ENCODE measurements around the gene MAD1L1. TPM values are rescaled to one million over a fixed set of nuclear protein-coding genes. Genes with fewer than 3 reads are reported as not detected.

Gene MAD1L1
- total RNA-seq, 1 donor from 2014 or later: 16.2 TPM

- Histone ChIP-seq H3K36me3 (no peaks in the 10 kb centered on the region), H3K4me3 (no peak overlapping the region), H3K27me3 (ENCODE audit: low read depth) (no peaks in the 10 kb centered on the region), H3K9me3 (replicated peaks) (no peaks in the 10 kb centered on the region), H3K27ac (replicated peaks) (no peak overlapping the region), H3K4me1 (no peaks in the 10 kb centered on the region)
- DNase-seq: no peak
- intact Hi-C loops (cut with micrococcal nuclease): no loop called here
- TF ChIP-seq, protein P1, sequence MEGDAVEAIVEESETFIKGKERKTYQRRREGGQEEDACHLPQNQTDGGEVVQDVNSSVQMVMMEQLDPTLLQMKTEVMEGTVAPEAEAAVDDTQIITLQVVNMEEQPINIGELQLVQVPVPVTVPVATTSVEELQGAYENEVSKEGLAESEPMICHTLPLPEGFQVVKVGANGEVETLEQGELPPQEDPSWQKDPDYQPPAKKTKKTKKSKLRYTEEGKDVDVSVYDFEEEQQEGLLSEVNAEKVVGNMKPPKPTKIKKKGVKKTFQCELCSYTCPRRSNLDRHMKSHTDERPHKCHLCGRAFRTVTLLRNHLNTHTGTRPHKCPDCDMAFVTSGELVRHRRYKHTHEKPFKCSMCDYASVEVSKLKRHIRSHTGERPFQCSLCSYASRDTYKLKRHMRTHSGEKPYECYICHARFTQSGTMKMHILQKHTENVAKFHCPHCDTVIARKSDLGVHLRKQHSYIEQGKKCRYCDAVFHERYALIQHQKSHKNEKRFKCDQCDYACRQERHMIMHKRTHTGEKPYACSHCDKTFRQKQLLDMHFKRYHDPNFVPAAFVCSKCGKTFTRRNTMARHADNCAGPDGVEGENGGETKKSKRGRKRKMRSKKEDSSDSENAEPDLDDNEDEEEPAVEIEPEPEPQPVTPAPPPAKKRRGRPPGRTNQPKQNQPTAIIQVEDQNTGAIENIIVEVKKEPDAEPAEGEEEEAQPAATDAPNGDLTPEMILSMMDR (IDR thresholded peaks at IDR 0.05; ENCODE audit: borderline replicate concordance): no peak
Measured at GRCh38 chr7:1902231-1902855, 330.4 kb downstream of the MAD1L1 start.

GRCh38 chr7:1901431-1902210 lies 331.1 kb downstream of the MAD1L1 start:
- TF ChIP-seq, protein P1 (IDR thresholded peaks at IDR 0.05; ENCODE audit: borderline replicate concordance): no peak
- Histone ChIP-seq H3K4me3 (no peak overlapping the region), H3K27me3 (ENCODE audit: low read depth) (no peaks in the 10 kb centered on the region), H3K4me1 (no peaks in the 10 kb centered on the region), H3K9me3 (replicated peaks) (no peaks in the 10 kb centered on the region), H3K36me3 (no peaks in the 10 kb centered on the region), H3K27ac (replicated peaks) (no peak overlapping the region)
- intact Hi-C loops (cut with micrococcal nuclease): no loop called here
- DNase-seq: no peak

GRCh38 chr7:1900847-1901246 lies 331.9 kb downstream of the MAD1L1 start:
- Histone ChIP-seq H3K27me3 (ENCODE audit: low read depth) (no peaks in the 10 kb centered on the region), H3K4me1 (peaks cover 6% of the 10 kb centered on the region), H3K4me3 (no peak overlapping the region), H3K27ac (replicated peaks) (no peak overlapping the region), H3K9me3 (replicated peaks) (no peaks in the 10 kb centered on the region), H3K36me3 (no peaks in the 10 kb centered on the region)
- TF ChIP-seq, protein P1 (IDR thresholded peaks at IDR 0.05; ENCODE audit: borderline replicate concordance): no peak
- no peak for DNase-seq
- intact Hi-C loops (cut with micrococcal nuclease): no loop called here

DNA sequence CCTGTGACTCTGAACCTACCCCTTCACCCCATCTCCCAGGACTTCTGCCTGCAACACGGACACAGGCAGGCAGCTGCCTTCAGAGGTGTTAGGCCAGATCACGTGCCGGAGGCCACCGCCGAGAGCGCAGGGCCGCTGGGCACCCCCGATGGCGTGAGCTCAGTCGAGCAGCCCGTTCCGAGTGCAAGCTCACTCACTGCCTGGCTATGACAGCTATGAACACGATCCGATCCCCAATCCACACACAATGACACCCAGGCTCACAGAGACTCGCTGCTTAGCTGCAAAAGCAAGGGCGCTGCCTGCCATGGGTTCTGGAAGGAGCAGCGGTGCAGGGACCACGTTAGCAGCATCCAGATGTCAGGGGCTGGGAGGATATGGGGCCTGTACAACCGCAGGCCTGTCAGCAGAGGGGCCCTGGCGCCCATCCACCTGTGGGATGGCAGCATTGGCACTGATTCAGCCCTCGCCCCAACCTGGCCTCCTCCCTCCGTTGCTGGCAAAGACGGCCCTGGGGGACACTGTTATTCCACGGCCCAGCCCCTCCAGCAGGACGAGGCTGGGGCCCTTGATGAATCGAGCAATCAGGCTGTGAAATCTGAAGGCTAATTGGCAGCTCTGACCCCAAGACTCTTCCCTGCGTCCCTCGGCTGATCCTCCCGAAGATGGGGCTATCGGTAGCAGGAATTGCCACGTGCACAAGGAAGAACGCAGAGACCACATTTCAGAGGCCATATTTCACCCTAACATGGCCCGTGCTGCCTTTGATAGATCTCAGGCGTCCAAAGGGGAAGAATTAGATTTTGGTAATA lies 332.6 kb downstream of the MAD1L1 start:
- TF ChIP-seq, protein P1 (IDR thresholded peaks at IDR 0.05; ENCODE audit: borderline replicate concordance): no peak
- H3K27ac ChIP-seq (replicated peaks): no peak overlapping the region
- intact Hi-C loops (cut with micrococcal nuclease): no loop called here
- H3K27me3 ChIP-seq (ENCODE audit: low read depth): no peaks in the 10 kb centered on the region
- no peak overlapping the region for H3K4me3 ChIP-seq
- peaks cover 12% of the 10 kb centered on the region for H3K4me1 ChIP-seq
- H3K36me3 ChIP-seq: no peaks in the 10 kb centered on the region
- no peaks in the 10 kb centered on the region for H3K9me3 ChIP-seq (replicated peaks)
- DNase-seq: no peak

- no peaks in the 10 kb centered on the region for H3K9me3 ChIP-seq (replicated peaks)
- DNase-seq: no peak
- no peak overlapping the region for H3K27ac ChIP-seq (replicated peaks)
- H3K27me3 ChIP-seq (ENCODE audit: low read depth): no peaks in the 10 kb centered on the region
- H3K4me3 ChIP-seq: no peak overlapping the region
- H3K36me3 ChIP-seq: no peaks in the 10 kb centered on the region
- TF ChIP-seq, protein P1 (IDR thresholded peaks at IDR 0.05; ENCODE audit: borderline replicate concordance): no peak
- intact Hi-C loops (cut with micrococcal nuclease): no loop called here
- peaks cover 22% of the 10 kb centered on the region for H3K4me1 ChIP-seq
Measured at GRCh38 chr7:1899196-1899595, 333.5 kb downstream of the MAD1L1 start.

Data from left ventricle myocardium inferior (tissue), 1 donor.